Stimulated activated CD8-positive, alpha-beta memory T cell treated with anti-CD3 and anti-CD28 coated beads, Interleukin-4, amount 100 ng/mL, for 4 hours (primary cell): ENCODE results near the gene PPIA.
"Not testable (repeated sequence)": the region's sequence is repeated elsewhere in the genome, so short reads cannot be mapped to it uniquely, and the experiment has no call there.

ENCODE experiments used
- DNase-seq, 2 donors: peaks; one replicate each; pipeline ENCODE4 v3.0.0-alpha.2; 2020; ENCODE audit warnings: low read depth in 2 of 2, low spot score in 1 of 2

The PPIA gene

GRCh38 chr7:44762726-44763522, 33.6 kb upstream of the PPIA start:
- DNase-seq = no peak

GRCh38 chr7:44764081-44764480, 32.4 kb upstream of the PPIA start:
- no peak for DNase-seq

- no peak for DNase-seq
These were observed 31.6 kb upstream of the PPIA start for GRCh38 chr7:44764665-44765578.

GRCh38 chr7:44765579-44766415, 30.7 kb upstream of the PPIA start:
- no peak for DNase-seq

GRCh38 chr7:44766416-44766801, 30.1 kb upstream of the PPIA start:
- DNase-seq = no peak

GRCh38 chr7:44767134-44767911, 29.2 kb upstream of the PPIA start:
- DNase-seq = no peak

GRCh38 chr7:44767912-44768627, 28.4 kb upstream of the PPIA start:
- DNase-seq = no peak

GRCh38 chr7:44768628-44769371, 27.7 kb upstream of the PPIA start:
- no peak for DNase-seq

GRCh38 chr7:44769376-44769775, 27.1 kb upstream of the PPIA start:
- DNase-seq = no peak

- no peak for DNase-seq
These were observed 26.6 kb upstream of the PPIA start for GRCh38 chr7:44769776-44770294.

- DNase-seq = no peak
These were observed 25.1 kb upstream of the PPIA start for GRCh38 chr7:44771358-44771757.

- DNase-seq = no peak
These were observed 24.0 kb upstream of the PPIA start for GRCh38 chr7:44772440-44772839.

- no peak for DNase-seq
These were observed 23.6 kb upstream of the PPIA start for GRCh38 chr7:44772867-44773266.

- not testable (repeated sequence) for DNase-seq
These were observed 22.0 kb upstream of the PPIA start for GRCh38 chr7:44774486-44774885.

- DNase-seq = no peak
These were observed 20.9 kb upstream of the PPIA start for GRCh38 chr7:44775383-44776107.

- DNase-seq = no peak
These were observed 20.3 kb upstream of the PPIA start for GRCh38 chr7:44776211-44776610.

- no peak for DNase-seq
These were observed 14.0 kb upstream of the PPIA start for GRCh38 chr7:44782460-44782859.

- DNase-seq = no peak
These were observed 13.1 kb upstream of the PPIA start for GRCh38 chr7:44783407-44783806.
